ENCODE results near the gene SPEG.

- TF ChIP-seq, protein P1, sequence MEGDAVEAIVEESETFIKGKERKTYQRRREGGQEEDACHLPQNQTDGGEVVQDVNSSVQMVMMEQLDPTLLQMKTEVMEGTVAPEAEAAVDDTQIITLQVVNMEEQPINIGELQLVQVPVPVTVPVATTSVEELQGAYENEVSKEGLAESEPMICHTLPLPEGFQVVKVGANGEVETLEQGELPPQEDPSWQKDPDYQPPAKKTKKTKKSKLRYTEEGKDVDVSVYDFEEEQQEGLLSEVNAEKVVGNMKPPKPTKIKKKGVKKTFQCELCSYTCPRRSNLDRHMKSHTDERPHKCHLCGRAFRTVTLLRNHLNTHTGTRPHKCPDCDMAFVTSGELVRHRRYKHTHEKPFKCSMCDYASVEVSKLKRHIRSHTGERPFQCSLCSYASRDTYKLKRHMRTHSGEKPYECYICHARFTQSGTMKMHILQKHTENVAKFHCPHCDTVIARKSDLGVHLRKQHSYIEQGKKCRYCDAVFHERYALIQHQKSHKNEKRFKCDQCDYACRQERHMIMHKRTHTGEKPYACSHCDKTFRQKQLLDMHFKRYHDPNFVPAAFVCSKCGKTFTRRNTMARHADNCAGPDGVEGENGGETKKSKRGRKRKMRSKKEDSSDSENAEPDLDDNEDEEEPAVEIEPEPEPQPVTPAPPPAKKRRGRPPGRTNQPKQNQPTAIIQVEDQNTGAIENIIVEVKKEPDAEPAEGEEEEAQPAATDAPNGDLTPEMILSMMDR (IDR thresholded peaks at IDR 0.05), result no peak
- no peak for TF ChIP-seq POLR2AphosphoS5 (IDR thresholded peaks at IDR 0.05)
- TF ChIP-seq POLR2A (IDR thresholded peaks at IDR 0.05), result no peak
Observed at GRCh38 chr2:219457784-219458369, 23.2 kb downstream of the SPEG start.

All from upper lobe of left lung (tissue), 4 donors.